Kidney capillary endothelial cell (primary cell): ENCODE measurements around the gene CCDC27.

Experiments
- DNase-seq: peaks from one replicate; pipeline ENCODE4 v3.0.0-alpha.2; 2018; ENCODE audit warnings: low spot score

The CCDC27 gene

DNA sequence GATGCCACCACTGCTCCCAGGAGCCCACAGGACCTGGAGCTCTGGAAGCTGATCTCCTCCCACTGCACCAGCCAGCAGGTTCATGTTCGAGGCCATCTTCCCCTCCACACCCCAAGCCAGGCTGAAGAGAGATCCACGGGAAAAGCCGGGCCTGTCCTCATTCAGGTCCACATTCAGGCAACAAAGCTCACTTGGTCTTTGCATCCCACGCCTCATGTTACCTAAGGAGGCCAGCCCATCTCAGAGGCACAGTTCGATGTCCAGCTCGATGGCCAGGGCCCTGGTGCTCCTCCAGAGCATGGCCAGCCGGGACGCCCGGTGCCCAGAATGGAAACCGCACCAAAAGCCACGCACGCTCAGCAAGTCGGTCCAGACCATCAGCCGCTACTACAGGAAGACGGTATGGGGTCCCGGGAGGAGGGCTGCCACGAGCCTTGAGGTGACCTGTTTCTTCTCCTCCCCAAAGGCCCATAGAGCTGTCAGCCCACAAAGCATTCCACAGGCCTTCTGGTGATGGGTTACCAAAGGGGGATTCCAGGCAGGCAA lies at the start of gene CCDC27:
Gene CCDC27, plus strand, starts transcription at position 51 of the 546 bp plus-strand sequence. Its CDS starts 32 bp downstream, at position 83.
- DNase-seq = no peak

DNA sequence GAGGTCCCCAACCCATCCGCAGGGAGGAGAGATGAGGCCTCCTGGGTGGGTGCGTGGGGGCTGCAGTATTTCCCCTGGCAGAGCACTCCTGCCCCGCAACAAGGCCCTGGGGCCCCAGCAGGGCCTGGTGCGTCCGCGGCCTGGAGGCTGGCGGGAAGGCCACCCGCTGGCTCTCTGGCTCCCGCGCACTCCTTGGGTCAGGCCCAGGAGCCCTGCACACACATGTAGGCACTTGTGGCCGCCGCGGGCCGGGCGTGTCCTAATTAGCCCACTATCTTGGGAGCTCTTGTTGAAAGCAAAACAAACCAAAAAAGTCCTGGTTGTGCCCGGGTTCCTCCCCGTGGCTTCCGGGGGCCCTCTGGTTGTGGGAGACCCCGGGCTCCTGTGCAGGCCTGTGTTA lies 49.7 kb upstream of the CCDC27 start:
- DNase-seq = no peak

DNA sequence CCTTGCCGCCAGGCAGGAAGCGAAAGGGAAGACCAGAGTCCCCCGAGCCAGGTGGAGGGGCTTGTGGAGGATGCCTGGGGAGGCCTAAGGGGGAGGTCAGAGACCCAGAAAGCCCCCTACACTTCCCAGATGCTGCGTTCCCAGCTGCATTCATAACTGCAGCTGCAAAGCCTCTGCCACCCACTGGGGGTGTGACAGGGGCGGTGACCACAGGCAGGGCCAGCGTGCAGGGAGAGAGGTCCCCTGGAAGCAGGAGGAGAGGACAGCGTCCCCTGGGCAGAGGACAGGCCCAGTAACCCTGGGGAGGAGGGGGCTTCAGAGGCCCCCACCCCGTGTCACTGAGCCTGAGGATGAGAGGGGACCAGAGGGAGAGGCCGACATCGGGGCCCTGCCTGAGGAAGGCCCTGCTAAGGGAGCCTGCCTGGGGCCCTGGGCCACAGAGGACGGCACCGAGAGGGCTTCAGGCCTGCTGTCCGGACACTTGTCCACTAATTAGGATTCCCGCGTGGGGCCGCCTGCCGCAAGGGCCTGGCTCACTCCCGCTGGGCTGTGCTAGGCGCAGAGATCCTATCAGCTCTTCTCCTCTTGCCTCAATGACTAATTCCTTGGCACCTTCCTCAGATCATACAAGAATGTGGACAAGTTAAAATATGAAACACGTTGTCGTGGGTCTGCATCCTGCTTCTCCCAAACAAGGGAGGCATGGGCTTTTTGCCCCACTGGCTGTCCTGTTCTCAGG lies 49.1 kb upstream of the CCDC27 start:
- no peak for DNase-seq

- DNase-seq = no peak
Observed at GRCh38 chr1:3703786-3704371, 48.4 kb upstream of the CCDC27 start.

GRCh38 chr1:3705341-3705950 lies 46.8 kb upstream of the CCDC27 start:
- no peak for DNase-seq

DNA sequence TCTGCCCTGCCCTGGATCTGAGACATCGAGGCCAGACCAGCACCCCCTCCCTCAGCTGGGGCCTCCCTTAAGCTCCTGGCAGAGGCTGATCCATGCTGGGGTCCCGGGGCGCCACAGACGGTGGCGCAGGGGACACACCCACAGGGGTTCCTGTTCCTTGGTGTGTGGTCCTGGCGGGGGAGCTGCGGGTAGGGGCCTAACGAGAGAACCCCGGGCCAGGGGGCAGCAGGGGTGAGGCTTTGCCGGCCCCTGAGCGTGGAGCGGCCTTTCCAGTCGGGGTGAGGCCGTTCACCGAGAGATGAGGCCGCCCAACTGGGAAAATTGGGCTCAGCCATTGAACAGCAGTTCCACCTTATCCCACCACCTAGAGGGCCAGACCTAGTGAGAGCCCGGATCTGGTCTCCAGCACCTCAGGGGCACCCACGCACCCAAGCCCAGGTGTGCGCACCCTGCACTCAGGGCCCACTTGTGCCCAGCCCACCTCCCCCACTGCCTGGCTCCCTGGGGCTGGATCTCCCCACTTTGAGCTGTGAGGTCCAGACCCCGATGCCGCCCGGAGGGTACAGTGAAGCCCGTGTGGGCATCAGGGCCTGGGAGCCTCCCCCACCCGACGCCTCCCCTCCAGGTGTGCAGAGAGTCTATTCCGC lies 45.5 kb upstream of the CCDC27 start:
- DNase-seq = no peak

GRCh38 chr1:3707298-3707938 lies 44.8 kb upstream of the CCDC27 start:
- DNase-seq = no peak

GRCh38 chr1:3707939-3708328 lies 44.3 kb upstream of the CCDC27 start:
- DNase-seq = no peak

- DNase-seq = no peak
Observed at GRCh38 chr1:3708791-3709190, 43.5 kb upstream of the CCDC27 start.

DNA sequence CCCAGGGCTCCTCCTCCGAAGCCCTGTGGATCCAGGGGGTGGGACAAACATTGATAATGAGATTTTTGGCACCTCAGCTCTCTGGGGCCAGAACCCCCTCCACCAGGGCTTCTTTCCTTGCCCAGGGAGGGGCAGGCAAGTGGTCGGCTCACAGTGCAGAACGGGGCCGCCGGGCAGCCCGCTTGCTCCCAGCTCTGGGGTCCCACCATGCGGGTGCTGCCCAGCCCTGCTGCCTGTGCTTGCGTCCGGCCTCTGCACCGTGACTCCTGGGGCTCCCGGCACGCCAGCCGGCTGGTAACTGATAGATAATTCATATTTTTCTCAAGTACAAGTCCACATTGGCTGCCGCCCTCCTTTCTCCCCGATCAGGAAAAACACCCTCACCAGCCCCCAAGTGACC lies 42.0 kb upstream of the CCDC27 start:
- DNase-seq = no peak

GRCh38 chr1:3711381-3711779 lies 40.9 kb upstream of the CCDC27 start:
- no peak for DNase-seq

- no peak for DNase-seq
Observed at GRCh38 chr1:3711780-3712451, 40.3 kb upstream of the CCDC27 start.

GRCh38 chr1:3712573-3713535 lies 39.4 kb upstream of the CCDC27 start:
- no peak for DNase-seq

DNA sequence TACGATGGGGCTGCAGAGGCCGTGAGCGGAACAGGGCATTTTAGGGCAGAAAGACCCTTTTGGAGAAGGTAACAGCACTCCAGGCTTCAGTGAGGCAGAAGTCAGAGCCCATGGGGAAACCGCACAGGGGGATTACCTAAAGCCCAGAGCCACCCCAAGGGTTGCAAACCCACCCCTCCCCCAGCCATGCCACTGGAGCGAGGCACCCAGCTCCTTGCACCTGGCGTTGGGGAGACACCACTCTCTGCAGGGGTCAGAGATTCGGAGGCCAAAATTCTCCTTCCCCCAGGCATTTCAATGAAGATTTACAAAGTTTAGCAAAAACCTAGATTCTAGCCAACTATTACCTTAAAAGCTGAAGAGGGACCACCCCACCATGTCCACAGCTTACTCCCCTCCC lies 38.4 kb upstream of the CCDC27 start:
- no peak for DNase-seq

GRCh38 chr1:3714284-3714741 lies 37.9 kb upstream of the CCDC27 start:
- DNase-seq = no peak

DNA sequence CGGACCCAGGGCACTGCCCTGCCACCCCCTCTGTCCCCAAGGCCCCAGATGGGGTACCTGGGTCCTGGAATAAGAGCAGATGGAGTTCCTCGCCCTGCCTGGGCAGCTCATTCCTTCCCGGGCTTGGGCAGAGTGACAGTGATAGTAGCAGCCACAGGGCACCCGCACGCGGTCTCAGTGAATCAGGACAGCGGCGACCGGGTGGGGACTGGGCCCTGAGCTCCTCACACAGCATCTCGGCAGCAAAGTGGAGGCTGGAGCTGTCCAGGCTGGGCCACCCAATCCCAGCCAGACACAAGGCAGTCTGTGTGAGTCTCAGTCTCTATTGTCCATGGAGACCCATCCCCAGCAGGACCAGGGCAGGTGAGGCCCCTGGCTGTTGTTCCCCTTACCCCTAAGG lies 37.4 kb upstream of the CCDC27 start:
- no peak for DNase-seq

- DNase-seq = no peak
Observed at GRCh38 chr1:3716351-3716750, 35.9 kb upstream of the CCDC27 start.

- no peak for DNase-seq
Observed at GRCh38 chr1:3717041-3717714, 35.1 kb upstream of the CCDC27 start.

DNA sequence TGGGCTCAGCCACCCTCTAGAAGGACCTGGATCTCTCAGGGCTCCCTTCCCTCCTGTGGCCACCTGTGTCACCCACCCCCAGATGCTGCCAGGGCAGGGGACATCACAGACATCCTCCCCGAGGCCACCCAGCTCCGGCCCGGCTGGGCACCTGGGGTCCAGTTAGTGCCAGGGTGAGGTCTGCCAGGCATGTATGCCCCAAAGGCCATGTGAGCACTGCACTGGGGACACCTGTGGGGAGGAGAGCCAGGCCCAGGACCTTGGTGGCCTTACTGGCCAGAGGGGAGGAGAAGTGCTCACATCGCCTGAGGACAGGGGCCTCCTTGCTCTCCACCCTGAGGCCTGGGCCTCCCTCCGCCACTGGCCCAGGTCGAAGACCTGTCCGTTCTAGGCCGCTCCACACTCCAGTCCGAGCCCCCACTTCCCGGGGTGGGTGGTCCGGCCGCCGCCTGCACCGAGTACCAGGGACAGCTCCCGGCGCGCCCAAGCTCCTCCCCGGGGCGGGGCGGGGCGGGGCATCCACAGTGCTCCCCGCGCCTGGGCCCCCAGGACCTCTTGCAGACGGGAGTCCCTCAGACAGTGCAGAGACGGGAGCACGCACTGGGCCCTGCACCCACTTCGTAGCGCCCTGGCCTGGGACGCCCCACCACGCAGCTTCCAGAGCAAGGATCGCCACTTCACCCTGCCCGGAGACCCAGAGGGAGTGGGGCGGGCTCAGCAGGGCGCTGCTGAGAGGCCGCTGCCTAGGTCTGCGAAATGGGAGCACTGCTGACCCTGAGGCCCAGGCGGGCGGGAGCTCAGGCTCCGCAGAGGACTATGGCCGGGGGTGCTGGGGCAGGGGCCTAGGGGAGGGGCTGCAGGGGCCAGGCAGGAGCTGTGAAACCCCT lies 34.3 kb upstream of the CCDC27 start:
- no peak for DNase-seq
